Measurements from ENCODE around the gene MYO1D.
A peak's percentile ranks its signal among the peaks of the same experiment; 100 is the strongest.

GRCh38 chr17:32877164-32877764, 340 bp upstream of the MYO1D start:
- TF ChIP-seq CTCF (IDR thresholded peaks at IDR 0.05) (peak; percentile 31 to 99 (median 86)), POLR2A (IDR thresholded peaks at IDR 0.05) (no peak)

Data from adrenal gland (tissue), 5 donors.